VCaP (cell line): ENCODE measurements around the gene BAHCC1.
A peak's percentile ranks its signal among the peaks of the same experiment; 100 is the strongest.

ENCODE experiments used
- H3K27ac ChIP-seq: fragments of 450-650 bp; 2 replicates; pipeline ENCODE4 v1.5.1; 2017
- CTCF ChIP-seq: fragments of 450-650 bp; conservative IDR thresholded peaks from 2 replicates; pipeline ENCODE4 v1.5.1; 2017; ENCODE audit warnings: mild to moderate bottlenecking, moderate library complexity

Gene BAHCC1

DNA sequence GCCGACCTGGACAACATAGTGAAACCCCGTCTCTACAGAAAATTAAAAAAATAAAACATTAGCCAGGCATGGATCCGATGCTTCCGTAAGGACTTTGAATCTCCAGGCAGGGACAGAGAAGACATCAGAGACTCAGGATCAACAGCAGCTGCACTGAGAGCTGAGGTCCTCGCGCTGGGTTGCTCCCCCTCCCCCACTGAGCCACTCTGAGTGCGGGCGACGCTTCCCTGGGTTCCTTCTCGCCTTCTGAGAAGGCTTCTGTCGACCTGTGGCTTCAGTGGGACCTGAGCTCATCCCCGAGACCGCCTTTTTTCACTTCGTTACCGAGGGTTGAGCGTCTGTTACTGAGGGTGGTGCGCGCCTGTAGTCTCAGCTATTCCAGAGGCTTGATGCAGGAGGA, 96.9 kb downstream of the BAHCC1 start:
- H3K27ac ChIP-seq: no peak overlapping the region
- TF ChIP-seq CTCF: no peak

DNA sequence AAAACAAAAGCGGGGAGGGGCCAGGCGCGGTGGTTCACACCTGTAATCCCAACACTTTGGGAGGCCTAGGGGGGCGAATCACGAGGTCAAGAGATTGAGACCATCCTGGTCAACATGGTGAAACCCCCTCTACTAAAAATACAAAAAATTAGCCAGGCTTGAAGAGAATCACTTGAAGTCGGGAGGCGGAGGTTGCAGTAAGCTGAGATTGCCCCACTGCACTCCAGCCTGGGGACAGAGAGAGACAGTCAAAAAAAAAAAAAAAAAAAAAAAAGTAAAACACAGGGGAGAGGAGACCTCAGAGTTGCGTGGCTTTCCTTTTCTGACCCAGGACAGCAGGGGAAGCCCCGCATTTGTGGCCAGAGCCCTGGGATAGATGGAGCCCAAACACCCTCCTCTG, 97.4 kb downstream of the BAHCC1 start:
- H3K27ac ChIP-seq: no peak overlapping the region
- no peak for TF ChIP-seq CTCF

GRCh38 chr17:81493198-81494038, 98.2 kb downstream of the BAHCC1 start:
- TF ChIP-seq CTCF: no peak
- no peak overlapping the region for H3K27ac ChIP-seq

DNA sequence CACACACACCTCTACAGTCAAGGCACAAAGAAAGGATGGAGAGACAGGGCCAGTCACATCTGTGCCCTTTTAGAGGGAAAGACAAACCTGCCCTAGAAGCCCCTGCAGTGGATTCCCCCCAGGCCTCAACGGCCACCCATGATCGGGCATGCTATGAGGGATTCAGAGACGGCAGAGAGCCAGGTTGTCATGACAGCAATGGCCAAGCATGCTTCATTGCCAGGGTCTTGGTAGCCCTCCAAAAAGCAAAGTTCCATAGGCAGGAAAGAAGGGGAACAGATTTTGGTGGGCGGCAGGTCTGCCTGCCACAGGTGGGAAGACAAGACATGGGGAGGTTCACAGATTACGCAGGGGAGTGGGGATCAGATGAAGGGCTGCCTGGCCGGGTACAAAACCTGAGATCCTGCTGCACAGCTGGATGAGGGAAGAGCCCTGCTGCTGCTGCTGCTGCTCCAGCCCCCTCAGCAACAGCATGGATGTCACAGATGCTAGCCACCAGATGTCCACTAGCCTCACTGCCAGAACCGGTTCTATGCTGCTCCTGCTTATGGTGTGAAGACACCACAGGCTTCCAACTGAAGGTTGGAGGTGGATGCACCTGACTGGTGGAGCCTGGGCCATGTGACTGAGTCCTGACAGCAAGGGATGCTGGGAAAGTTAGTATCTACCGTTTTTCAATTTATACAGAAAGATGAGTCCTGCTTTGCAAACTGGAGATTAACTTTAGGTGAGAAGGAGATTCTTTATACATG, 99.5 kb downstream of the BAHCC1 start:
- H3K27ac ChIP-seq: no peak overlapping the region
- TF ChIP-seq CTCF: no peak

- TF ChIP-seq CTCF: no peak
- peak overlapping the region; percentile 45; the same call in 1 of the 2 replicates for H3K27ac ChIP-seq
Measured at GRCh38 chr17:81498953-81499600, 103.8 kb downstream of the BAHCC1 start.

GRCh38 chr17:81499601-81499970, 104.3 kb downstream of the BAHCC1 start:
- H3K27ac ChIP-seq: peak overlapping the region; percentile 45
- no peak for TF ChIP-seq CTCF

GRCh38 chr17:81500047-81500446, 104.8 kb downstream of the BAHCC1 start:
- TF ChIP-seq CTCF: no peak
- H3K27ac ChIP-seq: peak overlapping the region; percentile 45
